22Rv1 (cell line): ENCODE measurements around the gene CORO1C.
"Not testable (repeated sequence)": the region's sequence is repeated elsewhere in the genome, so short reads cannot be mapped to it uniquely, and the experiment has no call there.

Experiments used
- ZFX ChIP-seq: fragments of 450-650 bp; IDR thresholded peaks from 2 replicates; pipeline ENCODE4 v1.6.1; 2017; ENCODE audit warnings: antibody characterized with exemption, borderline replicate concordance
- TF ChIP-seq, protein P1 (sequence below): fragments of 450-650 bp; IDR thresholded peaks from 2 replicates; pipeline ENCODE4 v1.5.1; 2017; ENCODE audit warnings: mild to moderate bottlenecking

DNA sequence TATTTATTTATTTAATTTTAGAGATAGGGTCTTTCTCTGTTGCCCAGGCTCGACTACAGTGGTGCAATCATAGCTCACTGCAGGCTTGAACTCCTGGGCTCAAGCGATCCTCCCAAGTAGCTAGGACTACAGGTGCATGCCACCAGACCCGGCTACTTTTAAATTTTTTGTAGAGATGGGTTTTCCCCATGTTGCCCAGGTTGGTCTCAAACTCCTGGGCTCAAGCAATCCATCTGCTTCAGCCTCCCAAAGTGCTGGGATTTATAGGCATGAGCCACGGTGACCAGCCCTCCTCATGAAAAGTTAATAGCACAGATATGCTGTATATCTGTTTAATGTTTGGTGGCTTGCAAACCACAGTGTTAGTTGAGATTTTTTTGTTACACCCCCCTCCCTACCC is 100.1 kb downstream of the CORO1C start:
- TF ChIP-seq, protein P1, sequence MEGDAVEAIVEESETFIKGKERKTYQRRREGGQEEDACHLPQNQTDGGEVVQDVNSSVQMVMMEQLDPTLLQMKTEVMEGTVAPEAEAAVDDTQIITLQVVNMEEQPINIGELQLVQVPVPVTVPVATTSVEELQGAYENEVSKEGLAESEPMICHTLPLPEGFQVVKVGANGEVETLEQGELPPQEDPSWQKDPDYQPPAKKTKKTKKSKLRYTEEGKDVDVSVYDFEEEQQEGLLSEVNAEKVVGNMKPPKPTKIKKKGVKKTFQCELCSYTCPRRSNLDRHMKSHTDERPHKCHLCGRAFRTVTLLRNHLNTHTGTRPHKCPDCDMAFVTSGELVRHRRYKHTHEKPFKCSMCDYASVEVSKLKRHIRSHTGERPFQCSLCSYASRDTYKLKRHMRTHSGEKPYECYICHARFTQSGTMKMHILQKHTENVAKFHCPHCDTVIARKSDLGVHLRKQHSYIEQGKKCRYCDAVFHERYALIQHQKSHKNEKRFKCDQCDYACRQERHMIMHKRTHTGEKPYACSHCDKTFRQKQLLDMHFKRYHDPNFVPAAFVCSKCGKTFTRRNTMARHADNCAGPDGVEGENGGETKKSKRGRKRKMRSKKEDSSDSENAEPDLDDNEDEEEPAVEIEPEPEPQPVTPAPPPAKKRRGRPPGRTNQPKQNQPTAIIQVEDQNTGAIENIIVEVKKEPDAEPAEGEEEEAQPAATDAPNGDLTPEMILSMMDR: not testable (repeated sequence)
- not testable (repeated sequence) for TF ChIP-seq ZFX
